Aortic smooth muscle cell (primary cell): ENCODE measurements around the gene MMP10. TPM values are rescaled to one million over a fixed set of nuclear protein-coding genes. Genes with fewer than 3 reads are reported as not detected.

ENCODE experiments used
- total RNA-seq: library from RNA; depleted of rRNA; stranded (reverse); fragments of >200 nt; gene quantifications from 2 replicates; pipeline ENCODE4 v1.2.3, GENCODE V29; 2014

MMP10 gene
- 2.8 and 3.9 TPM in 2 replicates for total RNA-seq

GRCh38 chr11:102780491-102780918, at the start of gene MMP10:
Gene MMP10 (minus strand): TSS chr11:102780628. CDS start chr11:102780591, 37 bp downstream.

GRCh38 chr11:102798012-102798746, 17.8 kb upstream of the MMP10 start, which contains the start of gene MMP1:
Gene MMP1 (minus strand): TSS chr11:102798160. CDS start chr11:102798092, 68 bp downstream.

GRCh38 chr11:102724904-102725500, 55.4 kb downstream of the MMP10 start, which contains the start of gene MMP8:
Gene MMP8 (minus strand): TSS chr11:102724954. CDS start chr11:102724855, 99 bp downstream.

Other genes starting within 250 kb of the MMP10 start
- gene MMP7, start 249.9 kb downstream of the MMP10 start, total RNA-seq = not detected in 2 replicates
- not detected in 2 replicates for gene MMP20, start 155.3 kb downstream of the MMP10 start, total RNA-seq
- gene MMP27, start 74.9 kb downstream of the MMP10 start, total RNA-seq = not detected in 2 replicates
- gene MMP8, start 55.7 kb downstream of the MMP10 start, total RNA-seq = not detected in 2 replicates
- 1,928 and 6,091 TPM in 2 replicates for gene MMP1, start 17.5 kb upstream of the MMP10 start, total RNA-seq
- under 0.01 and 0.06 TPM in 2 replicates for gene MMP3, start 63.0 kb upstream of the MMP10 start, total RNA-seq
- gene MMP12, start 94.4 kb upstream of the MMP10 start, total RNA-seq = not detected in 2 replicates
- gene MMP13, start 175.1 kb upstream of the MMP10 start, total RNA-seq = not detected in 2 replicates